T-helper 17 cell (primary cell): ENCODE measurements around the gene MTOR. TPM values are rescaled to one million over a fixed set of nuclear protein-coding genes. Genes with fewer than 3 reads are reported as not detected.
"Not testable (repeated sequence)": the region's sequence is repeated elsewhere in the genome, so short reads cannot be mapped to it uniquely, and the experiment has no call there.

Experiments used
- ATAC-seq: fragments of 150-1000 bp; cut with Tn5 transposase; 2 replicates; pipeline ENCODE4 v1.10.0; 2021; ENCODE audit warnings: mild to moderate bottlenecking, moderate library complexity
- DNase-seq, 3 donors: peaks; one replicate each; pipeline versions ENCODE4 v3.0.0 to v3.0.0-alpha.2; 2020 to 2021
- H3K9me3 ChIP-seq: one replicate; pipeline ENCODE4 v1.7.0; 2013; ENCODE audit warnings: low read length, mild to moderate bottlenecking; ENCODE audit not compliant: control insufficient read depth, poor library complexity, severe bottlenecking
- H3K27ac Mint-ChIP-seq: one replicate; pipeline ENCODE4 v1.8.0; 2022; ENCODE audit warnings: mild to moderate bottlenecking, moderate library complexity, mixed read lengths
- H3K27me3 Mint-ChIP-seq: one replicate; pipeline ENCODE4 v1.8.0; 2022; ENCODE audit warnings: mixed read lengths
- H3K36me3 Mint-ChIP-seq: one replicate; pipeline ENCODE4 v1.8.0; 2022; ENCODE audit warnings: low read depth, mixed read lengths
- H3K4me1 Mint-ChIP-seq: one replicate; pipeline ENCODE4 v1.8.0; 2022; ENCODE audit warnings: mild to moderate bottlenecking, mixed read lengths
- H3K4me3 Mint-ChIP-seq: one replicate; pipeline ENCODE4 v1.8.0; 2022; ENCODE audit warnings: mild to moderate bottlenecking, moderate library complexity, mixed read lengths
- total RNA-seq, 4 donors: library from RNA in 2 of 4; stranded (reverse) in 2 of 4; gene quantifications; one replicate each; pipeline ENCODE4 v1.2.3 and lab custom pipeline; 2022 to 2026

Gene MTOR
- total RNA-seq, 2 donors from 2014 or later = 47.3 to 50.0 TPM

GRCh38 chr1:11109047-11109760 lies 153.1 kb downstream of the MTOR start:
- no peak for DNase-seq
- Mint-ChIP-seq H3K4me1 (no peaks in the 10 kb centered on the region), H3K27me3 (no peaks in the 10 kb centered on the region)

GRCh38 chr1:11107599-11107998 lies 154.8 kb downstream of the MTOR start:
- H3K4me1 Mint-ChIP-seq = no peaks in the 10 kb centered on the region
- H3K36me3 Mint-ChIP-seq = peaks cover 3% of the 10 kb centered on the region
- H3K27ac Mint-ChIP-seq = no peak overlapping the region
- no peaks in the 10 kb centered on the region for H3K9me3 ChIP-seq
- H3K4me3 Mint-ChIP-seq = no peak overlapping the region
- DNase-seq (no peak), ATAC-seq (no peak)
- H3K27me3 Mint-ChIP-seq = no peaks in the 10 kb centered on the region

More at GRCh38 chr1:11109047-11109760, 153.1 kb downstream of the MTOR start:
- no peak for ATAC-seq
- Mint-ChIP-seq H3K36me3 (peaks cover 6% of the 10 kb centered on the region), H3K4me3 (no peak overlapping the region), H3K27ac (no peak overlapping the region)
- no peaks in the 10 kb centered on the region for H3K9me3 ChIP-seq

GRCh38 chr1:11105586-11105985 lies 156.8 kb downstream of the MTOR start:
- DNase-seq = no peak
- ATAC-seq = no peak
- H3K4me3 Mint-ChIP-seq = no peak overlapping the region
- H3K27me3 Mint-ChIP-seq = no peaks in the 10 kb centered on the region
- no peaks in the 10 kb centered on the region for H3K4me1 Mint-ChIP-seq
- H3K9me3 ChIP-seq = no peaks in the 10 kb centered on the region
- no peak overlapping the region for H3K27ac Mint-ChIP-seq
- H3K36me3 Mint-ChIP-seq = peaks cover 2% of the 10 kb centered on the region

- peaks cover 3% of the 10 kb centered on the region for H3K36me3 Mint-ChIP-seq
- H3K27me3 Mint-ChIP-seq = no peaks in the 10 kb centered on the region
- H3K9me3 ChIP-seq = no peaks in the 10 kb centered on the region
- peak overlapping the region; percentile 70 for H3K4me3 Mint-ChIP-seq
- DNase-seq = no peak
- no peak for ATAC-seq
- H3K27ac Mint-ChIP-seq = peak overlapping the region; percentile 54
- peaks cover 8% of the 10 kb centered on the region for H3K4me1 Mint-ChIP-seq
Observed at GRCh38 chr1:11101347-11101746, 161.0 kb downstream of the MTOR start.

DNA sequence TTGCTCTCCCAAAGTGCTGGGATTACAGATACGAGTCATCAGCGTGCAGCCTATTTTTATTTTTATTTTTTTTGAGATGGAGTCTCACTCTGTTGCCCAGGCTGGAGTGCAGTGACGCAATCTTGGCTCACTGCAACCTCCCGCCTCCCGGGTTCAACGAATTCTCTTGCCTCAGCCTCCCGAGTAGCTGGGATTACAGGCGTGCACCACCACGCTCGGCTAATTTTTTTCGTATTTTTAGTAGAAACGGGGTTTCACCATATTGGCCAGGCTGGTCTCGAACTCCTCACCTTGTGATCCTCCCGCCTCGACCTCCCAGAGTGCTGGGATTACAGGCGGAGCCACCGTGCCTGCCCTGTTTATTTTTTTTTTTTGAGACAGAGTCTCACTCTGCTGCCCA lies 161.5 kb downstream of the MTOR start:
- H3K9me3 ChIP-seq, H3K4me1 Mint-ChIP-seq, H3K27me3 Mint-ChIP-seq, H3K36me3 Mint-ChIP-seq, DNase-seq, H3K4me3 Mint-ChIP-seq, ATAC-seq, H3K27ac Mint-ChIP-seq: not testable (repeated sequence)

- H3K4me1 Mint-ChIP-seq = peaks cover 8% of the 10 kb centered on the region
- no peaks in the 10 kb centered on the region for H3K27me3 Mint-ChIP-seq
- no peaks in the 10 kb centered on the region for H3K9me3 ChIP-seq
Observed at GRCh38 chr1:11100149-11100493, 162.2 kb downstream of the MTOR start.

GRCh38 chr1:11099310-11100148 lies 162.8 kb downstream of the MTOR start, which contains the start of gene EXOSC10:
Gene EXOSC10 (minus strand): TSS chr1:11099869. CDS start chr1:11099831, 38 bp downstream.
- ATAC-seq (peak; percentile 98), DNase-seq (peak; percentile 93 to 97 (median 95))
- no peaks in the 10 kb centered on the region for H3K9me3 ChIP-seq
- H3K4me3 Mint-ChIP-seq = peak within 1 kb of the TSS; percentile 97
- peaks cover 8% of the 10 kb centered on the region for H3K4me1 Mint-ChIP-seq
- peak within 1 kb of the TSS; percentile 91 for H3K27ac Mint-ChIP-seq
- peaks cover 3% of the 10 kb centered on the region for H3K36me3 Mint-ChIP-seq
- no peaks in the 10 kb centered on the region for H3K27me3 Mint-ChIP-seq

More at GRCh38 chr1:11100149-11100493, 162.2 kb downstream of the MTOR start:
- DNase-seq (no peak), ATAC-seq (no peak)
- Mint-ChIP-seq H3K27ac (peak overlapping the region; percentile 91), H3K36me3 (peaks cover 3% of the 10 kb centered on the region), H3K4me3 (peak overlapping the region; percentile 97)

DNA sequence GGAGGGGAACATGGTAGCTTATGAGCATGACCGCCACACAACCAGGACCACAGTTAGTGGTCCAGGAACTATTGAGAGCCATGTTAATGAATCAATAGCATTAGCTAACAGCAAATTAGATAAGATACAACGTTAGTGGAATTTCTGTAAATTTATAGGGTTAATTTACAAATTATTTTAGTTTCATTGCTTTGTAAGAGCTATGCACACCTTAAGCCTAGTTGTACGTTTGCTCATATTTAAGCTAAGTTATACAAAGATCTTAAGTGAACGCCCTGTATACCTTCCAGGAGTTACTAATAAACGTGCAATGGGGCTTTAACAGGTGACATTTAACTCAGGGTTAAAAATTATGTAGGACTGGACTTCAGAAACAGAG lies 163.4 kb downstream of the MTOR start:
- no peaks in the 10 kb centered on the region for H3K9me3 ChIP-seq
- Mint-ChIP-seq H3K27ac (peak overlapping the region; percentile 91), H3K4me3 (peak overlapping the region; percentile 97), H3K36me3 (peaks cover 3% of the 10 kb centered on the region), H3K4me1 (peaks cover 8% of the 10 kb centered on the region), H3K27me3 (no peaks in the 10 kb centered on the region)
- no peak for ATAC-seq
- no peak for DNase-seq

DNA sequence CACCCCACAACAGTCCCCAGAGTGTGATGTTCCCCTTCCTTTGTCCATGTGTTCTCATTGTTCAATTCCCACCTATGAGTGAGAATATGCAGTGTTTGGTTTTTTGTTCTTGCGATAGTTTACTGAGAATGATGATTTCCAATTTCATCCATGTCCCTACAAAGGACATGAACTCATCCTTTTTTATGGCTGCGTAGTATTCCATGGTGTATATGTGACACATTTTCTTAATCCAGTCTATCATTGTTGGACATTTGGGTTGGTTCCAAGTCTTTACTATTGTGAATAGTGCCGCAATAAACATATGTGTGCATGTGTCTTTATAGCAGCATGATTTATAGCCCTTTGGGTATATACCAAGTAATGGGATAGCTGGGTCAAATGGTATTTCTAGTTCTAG lies 178.6 kb downstream of the MTOR start:
- DNase-seq, ATAC-seq, H3K4me3 Mint-ChIP-seq, H3K4me1 Mint-ChIP-seq, H3K9me3 ChIP-seq, H3K27ac Mint-ChIP-seq, H3K36me3 Mint-ChIP-seq, H3K27me3 Mint-ChIP-seq: not testable (repeated sequence)

DNA sequence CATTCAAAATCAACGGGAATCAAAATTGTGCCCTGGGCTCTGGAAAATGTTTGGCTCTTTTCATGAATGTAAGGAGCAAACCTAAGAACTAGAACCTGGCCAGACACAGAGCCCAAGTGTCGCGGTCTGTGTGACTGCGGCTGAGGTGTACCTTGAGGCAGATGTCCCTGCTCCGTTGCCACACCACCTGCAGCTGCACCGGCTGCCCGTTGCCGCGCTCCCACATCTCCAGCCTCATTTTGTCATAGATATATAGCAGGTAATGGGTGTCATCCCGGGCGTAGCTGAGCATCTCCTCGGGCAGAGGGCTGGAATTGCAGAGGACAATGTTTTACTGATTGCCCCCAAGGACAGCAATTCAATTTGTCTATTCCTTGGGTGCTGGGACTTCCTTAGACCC lies 181.4 kb downstream of the MTOR start:
- Mint-ChIP-seq H3K36me3 (peaks cover 4% of the 10 kb centered on the region), H3K27me3 (no peaks in the 10 kb centered on the region), H3K4me3 (no peak overlapping the region), H3K27ac (no peak overlapping the region), H3K4me1 (no peaks in the 10 kb centered on the region)
- no peak for ATAC-seq
- H3K9me3 ChIP-seq = no peaks in the 10 kb centered on the region
- no peak for DNase-seq

DNA sequence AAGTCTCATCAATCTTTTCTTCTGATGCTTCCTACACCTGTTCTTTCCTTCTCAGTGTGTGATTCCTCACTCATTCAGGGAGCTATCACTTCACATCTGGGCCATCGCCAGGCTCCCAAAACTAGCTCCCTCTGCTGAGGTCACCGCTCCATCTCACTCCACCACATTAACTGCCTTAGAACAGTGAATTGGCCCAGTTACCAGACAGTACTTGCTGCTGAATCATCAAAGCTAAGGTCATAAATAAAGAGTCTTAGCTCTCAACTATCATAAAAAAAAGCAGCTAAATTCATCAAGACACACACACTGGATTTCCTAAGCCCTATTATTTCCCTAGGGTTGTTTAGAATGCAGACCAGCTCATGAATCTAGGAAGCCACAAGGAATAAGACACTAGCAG lies 183.7 kb downstream of the MTOR start:
- no peaks in the 10 kb centered on the region for H3K9me3 ChIP-seq
- H3K4me1 Mint-ChIP-seq = no peaks in the 10 kb centered on the region
- peaks cover 4% of the 10 kb centered on the region for H3K36me3 Mint-ChIP-seq
- no peak overlapping the region for H3K27ac Mint-ChIP-seq
- DNase-seq (no peak), ATAC-seq (no peak)
- no peak overlapping the region for H3K4me3 Mint-ChIP-seq
- no peaks in the 10 kb centered on the region for H3K27me3 Mint-ChIP-seq

DNA sequence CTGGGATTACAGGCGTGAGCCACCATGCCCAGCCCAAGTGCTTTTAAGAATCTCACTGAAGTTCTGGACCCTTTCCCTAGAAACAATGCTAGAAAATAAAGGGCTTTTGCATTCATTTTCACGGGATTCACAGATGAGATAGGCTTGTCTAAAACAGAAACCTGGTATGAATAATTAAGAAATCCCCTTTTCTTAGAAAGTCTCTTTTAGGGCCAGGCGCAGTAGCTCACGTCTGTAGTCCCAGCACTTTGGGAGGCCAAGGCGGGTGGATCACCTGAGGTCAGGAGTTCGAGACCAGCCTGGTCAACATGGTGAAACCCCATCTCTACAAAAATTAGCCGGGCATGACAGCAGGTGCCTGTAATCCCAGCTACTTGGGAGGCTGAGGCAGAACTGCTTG lies 189.0 kb downstream of the MTOR start:
- not testable (repeated sequence) for DNase-seq, H3K9me3 ChIP-seq, ATAC-seq, H3K27me3 Mint-ChIP-seq, H3K36me3 Mint-ChIP-seq, H3K27ac Mint-ChIP-seq, H3K4me3 Mint-ChIP-seq, H3K4me1 Mint-ChIP-seq

DNA sequence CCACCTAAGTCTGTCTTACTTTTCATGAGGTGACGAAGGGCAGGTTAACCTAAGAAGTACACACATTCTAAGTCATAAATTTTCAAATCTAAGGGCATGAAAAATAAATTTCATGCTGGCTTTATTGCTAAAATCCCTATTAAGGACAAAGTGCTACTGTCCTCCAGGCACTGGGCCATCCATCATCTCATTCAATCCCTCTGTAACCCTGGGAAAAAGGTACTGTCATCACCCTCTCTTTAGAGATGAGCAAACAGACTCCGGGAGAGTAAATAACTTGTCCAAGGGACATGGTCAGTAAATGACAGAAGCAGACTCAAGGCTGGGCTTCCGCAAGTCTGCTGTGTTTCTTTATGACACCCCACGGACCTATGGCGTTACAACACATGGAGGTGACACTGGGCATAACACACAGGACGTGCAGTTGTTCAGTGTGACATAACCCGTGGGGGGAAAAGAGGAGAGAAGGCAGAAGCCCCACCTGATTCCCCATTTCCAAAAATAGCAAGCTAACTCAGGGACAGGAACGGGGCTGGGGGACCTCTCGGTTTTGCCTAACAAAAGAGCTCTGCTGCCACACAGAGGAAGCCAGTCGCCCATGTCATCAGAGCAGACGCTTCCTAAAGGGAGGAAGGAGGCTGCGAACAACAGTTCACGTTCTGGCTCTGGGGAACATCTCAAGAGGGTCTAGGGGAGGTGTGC lies 190.0 kb downstream of the MTOR start:
- no peak for ATAC-seq
- Mint-ChIP-seq H3K36me3 (peaks cover 10% of the 10 kb centered on the region), H3K4me1 (peaks cover 5% of the 10 kb centered on the region)

More for the DNA sequence above, 190.0 kb downstream of the MTOR start:
- Mint-ChIP-seq H3K27me3 (no peaks in the 10 kb centered on the region), H3K27ac (peak overlapping the region; percentile 91), H3K4me3 (no peak overlapping the region)
- H3K9me3 ChIP-seq = no peaks in the 10 kb centered on the region
- no peak for DNase-seq
